Activated CD4-positive, CD25-positive, alpha-beta regulatory T cell treated with anti-CD3 and anti-CD28 coated beads, Interleukin-2, amount 50 U/mL, for 16 hours (primary cell): Measurements from ENCODE around the gene SORCS1.
"Not testable (repeated sequence)": the region's sequence is repeated elsewhere in the genome, so short reads cannot be mapped to it uniquely, and the experiment has no call there.

ENCODE experiments used
- DNase-seq: peaks from one replicate; pipeline ENCODE4 v3.0.0-alpha.2; 2020; ENCODE audit warnings: low read depth, low spot score

The SORCS1 gene

GRCh38 chr10:106947643-106948042, 216.9 kb downstream of the SORCS1 start:
- DNase-seq = no peak

- no peak for DNase-seq
These were observed 222.4 kb downstream of the SORCS1 start for GRCh38 chr10:106942035-106942662.

DNA sequence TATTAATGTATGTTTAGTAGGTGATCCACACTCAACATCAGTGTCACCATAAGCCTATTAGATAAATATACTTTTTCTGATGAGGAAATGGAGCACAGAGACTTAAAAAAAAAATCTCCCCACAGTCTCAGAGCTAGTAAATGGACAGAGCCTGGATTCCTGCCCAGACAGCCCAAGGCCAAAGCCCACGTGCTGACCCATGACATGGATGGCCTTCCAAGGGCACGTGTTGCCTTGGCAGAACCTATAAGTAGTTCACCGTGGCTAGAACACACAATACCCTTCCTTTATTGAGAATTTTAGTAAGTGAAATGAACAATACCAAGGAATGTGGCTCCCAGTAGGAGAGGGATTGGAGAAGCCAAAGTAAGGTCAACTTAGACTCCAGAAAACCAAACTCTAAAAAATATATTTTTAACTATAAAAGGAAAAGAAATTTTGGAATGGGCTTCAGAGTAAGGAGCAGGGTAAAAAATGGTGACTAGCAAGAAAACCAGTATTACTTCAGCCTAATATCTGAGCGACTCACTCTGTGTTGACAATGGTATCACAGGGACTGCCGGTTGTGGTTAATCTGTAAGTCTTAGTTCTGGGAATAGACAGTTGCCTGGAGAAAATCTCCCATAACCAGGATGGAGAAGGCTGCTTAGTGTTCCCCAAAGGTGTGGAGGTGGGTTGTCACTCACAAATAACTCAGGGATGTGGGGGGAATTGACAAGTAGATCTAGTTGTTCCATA, 223.0 kb downstream of the SORCS1 start:
- no peak for DNase-seq

DNA sequence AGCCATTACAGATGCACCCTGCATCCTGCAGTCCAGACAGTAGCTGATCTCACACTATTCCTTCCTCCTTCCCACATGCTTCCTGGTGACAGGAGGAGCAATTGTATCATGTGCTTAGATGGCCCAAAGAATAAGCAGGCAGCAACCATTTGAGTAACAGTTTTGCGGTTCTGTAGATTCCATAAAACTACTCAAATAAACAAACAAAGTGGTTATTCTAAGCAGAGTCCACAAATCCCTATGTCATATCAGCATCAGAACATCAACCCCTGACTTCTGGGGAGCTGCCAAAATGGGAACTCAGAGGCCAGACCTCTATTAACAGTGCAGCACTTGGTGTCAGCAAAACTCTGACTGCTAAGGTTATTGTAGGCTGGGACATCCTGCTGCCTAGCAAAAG, 226.0 kb downstream of the SORCS1 start:
- no peak for DNase-seq

GRCh38 chr10:106935978-106936451, 228.5 kb downstream of the SORCS1 start:
- no peak for DNase-seq

DNA sequence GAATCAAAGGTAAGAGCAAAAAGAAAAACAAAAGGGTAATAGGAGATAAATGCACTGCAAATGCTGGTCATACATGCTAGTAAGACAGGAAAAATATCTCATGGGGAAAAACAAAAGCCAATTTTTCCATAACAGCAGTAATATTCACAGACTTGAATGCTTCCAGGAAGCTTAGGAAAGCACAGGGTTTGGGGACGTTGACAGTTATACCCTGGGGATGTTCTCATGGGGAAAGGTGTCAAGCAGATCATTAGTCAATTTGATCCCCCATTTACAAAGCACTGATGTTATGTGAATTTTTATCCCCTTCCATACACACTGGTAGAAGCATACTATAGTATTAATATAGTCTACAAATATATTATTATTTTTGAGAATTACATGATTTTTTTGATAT, 232.7 kb downstream of the SORCS1 start:
- DNase-seq = no peak

GRCh38 chr10:106931159-106931852, 233.2 kb downstream of the SORCS1 start:
- no peak for DNase-seq

- no peak for DNase-seq
These were observed 233.8 kb downstream of the SORCS1 start for GRCh38 chr10:106930751-106931150.

DNA sequence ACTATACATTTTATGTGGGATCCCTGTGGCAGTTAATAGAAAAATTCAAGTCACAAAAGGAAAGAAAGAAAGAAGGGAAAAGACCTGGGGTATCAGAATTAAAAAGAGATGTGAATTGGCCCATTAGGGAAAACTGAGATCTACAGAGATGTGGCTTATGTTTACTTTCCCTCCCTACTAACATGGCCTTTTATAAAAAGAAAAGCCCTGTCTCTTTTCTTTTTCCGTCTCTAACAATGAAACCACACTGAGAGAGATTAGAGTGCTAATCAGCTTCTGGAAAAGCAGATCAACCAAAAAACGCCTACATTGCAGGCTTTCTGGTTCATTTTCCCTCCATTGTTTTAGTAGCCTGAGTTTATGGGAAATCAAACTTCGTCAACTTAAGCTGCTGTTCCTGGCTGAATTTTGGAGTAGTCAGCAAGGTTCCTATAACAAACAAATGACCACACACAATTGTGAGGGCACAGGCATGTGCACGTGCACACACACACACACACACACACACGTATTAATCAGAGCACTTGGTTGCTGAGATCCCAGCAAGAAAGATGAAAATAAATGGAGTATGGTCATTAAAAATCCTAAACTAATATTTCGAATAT, 235.1 kb downstream of the SORCS1 start:
- no peak for DNase-seq

DNA sequence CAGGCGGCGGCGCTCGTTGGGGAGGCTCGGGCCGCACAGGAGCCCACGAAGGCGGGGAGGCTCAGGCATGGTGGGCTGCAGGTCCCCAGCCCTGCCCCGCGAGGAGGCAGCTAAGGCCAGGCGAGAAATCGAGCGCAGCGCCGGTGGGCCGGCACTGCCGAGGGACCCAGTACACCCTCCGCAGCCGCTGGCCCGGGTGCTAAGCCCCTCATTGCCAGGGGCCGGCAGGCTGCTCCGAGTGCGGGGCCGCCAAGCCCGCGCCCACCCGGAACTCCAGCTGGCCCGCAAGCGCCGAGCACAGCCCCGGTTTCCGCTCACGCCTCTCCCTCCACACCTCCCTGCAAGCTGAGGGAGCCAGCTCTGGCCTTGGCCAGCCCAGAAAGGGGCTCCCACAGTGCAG, 236.4 kb downstream of the SORCS1 start:
- DNase-seq = not testable (repeated sequence)

GRCh38 chr10:106925191-106925590, 239.3 kb downstream of the SORCS1 start:
- DNase-seq = no peak

DNA sequence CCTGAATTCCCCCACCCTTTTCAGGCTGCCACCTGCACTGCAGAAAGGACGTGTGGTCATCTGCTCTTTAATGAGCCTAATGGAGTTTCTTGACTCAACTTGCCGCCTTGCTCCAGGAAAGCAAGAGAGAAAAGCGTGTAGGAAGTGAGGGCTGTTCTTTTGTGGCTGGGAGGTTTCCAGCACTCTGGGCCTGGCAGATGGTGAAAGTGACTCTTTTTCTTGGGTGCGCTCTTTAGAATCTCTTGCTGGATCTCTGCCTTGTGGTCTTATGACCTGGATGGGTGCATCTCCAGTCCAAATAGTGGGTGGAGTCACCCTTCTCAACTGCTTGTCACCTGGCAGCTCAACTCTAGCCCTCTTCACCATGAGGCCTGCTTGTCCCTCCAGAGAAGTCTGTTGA, 244.0 kb downstream of the SORCS1 start:
- no peak for DNase-seq

DNA sequence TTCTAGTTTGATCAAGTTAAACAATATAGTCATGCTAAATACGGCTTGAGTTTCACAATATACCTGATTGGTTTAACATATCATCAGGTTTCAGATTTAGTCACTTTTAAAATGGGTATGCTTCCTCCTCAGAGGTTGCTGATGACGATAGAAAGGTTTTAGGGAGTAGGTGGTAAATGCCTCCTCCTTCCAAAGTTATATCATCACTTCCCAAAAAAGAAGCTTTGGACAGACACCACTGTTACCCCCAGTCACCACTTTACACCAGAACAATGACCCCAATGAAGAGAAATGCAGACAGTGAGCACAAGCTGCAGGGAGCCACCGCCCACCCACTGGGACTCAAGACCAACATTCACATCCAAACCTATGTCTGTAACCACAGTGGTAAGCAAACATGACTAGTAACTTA, 244.6 kb downstream of the SORCS1 start:
- DNase-seq = no peak

GRCh38 chr10:106917452-106918055, 247.0 kb downstream of the SORCS1 start:
- no peak for DNase-seq

GRCh38 chr10:106914016-106914415, 250.5 kb downstream of the SORCS1 start:
- DNase-seq = no peak

GRCh38 chr10:106913348-106913747, 251.2 kb downstream of the SORCS1 start:
- DNase-seq = no peak

GRCh38 chr10:106911096-106911495, 253.4 kb downstream of the SORCS1 start:
- DNase-seq = no peak

DNA sequence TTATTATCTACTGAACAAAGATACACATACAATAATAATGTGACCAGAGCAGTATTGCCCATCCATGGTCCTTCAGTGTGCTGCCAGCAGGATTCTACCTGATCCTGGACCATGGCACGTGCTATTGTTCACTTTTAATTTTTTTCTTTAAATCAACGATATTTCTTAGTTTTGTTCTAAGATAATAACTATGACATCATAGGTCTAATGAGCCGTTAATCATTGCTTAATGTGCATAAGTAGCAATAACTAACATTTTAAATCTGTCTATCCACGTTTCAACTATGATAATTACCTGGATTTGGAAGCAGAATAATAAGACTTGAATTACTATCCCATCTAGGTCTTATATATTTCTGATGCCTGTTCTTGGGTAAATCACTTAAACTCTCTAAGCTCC, 253.8 kb downstream of the SORCS1 start:
- no peak for DNase-seq

DNA sequence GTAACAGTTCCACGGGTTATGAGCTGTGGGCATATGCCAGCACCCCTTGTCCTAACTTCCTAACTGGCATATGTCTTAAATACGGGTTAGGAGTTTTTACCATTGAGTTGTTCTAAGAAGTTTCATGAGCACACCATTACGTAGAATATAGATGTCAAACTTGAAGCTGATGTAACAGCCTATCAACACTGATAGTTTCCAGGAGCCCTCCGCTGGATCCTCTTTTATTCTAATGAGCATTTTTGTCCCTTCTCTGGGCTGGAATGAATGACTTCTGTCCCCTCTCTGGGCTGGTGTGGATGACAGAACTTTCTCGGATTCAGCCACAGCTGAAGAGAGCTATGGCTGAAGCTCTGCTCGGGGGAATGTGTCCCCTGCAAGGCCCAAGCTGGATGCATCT, 256.3 kb downstream of the SORCS1 start:
- DNase-seq = no peak

GRCh38 chr10:106904209-106904608, 260.3 kb downstream of the SORCS1 start:
- DNase-seq = no peak

DNA sequence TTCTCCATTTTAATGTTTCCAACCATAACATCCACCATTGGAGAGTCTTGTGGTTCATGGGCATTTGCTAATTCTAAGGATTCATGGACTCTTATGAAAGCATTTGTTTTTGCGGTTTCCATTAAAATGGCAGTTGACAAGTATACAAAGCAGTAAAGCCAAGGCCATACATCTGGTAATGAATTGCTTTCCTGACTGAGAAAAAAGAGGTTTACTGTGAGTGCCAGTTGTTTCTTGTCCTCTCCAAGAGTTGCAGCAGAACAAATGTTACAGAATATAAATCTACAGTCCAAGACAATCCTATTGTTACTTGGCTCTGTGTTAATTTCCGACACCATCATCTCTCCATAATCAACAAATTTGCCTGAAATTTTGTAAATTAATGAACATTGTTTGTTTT, 261.3 kb downstream of the SORCS1 start:
- DNase-seq = no peak
